Ectodermal cell (in vitro differentiated cells): Measurements from ENCODE around the gene BAK1.
"Not testable (repeated sequence)": the region's sequence is repeated elsewhere in the genome, so short reads cannot be mapped to it uniquely, and the experiment has no call there.

Experiments used
- H3K27ac ChIP-seq: 2 replicates; pipeline ENCODE4 v1.7.0; 2013; ENCODE audit warnings: mild to moderate bottlenecking, low read depth, low read length; ENCODE audit not compliant: insufficient read depth, poor library complexity, severe bottlenecking
- H3K27me3 ChIP-seq: 2 replicates; pipeline ENCODE4 v1.7.0; 2013; ENCODE audit warnings: mild to moderate bottlenecking, low read length; ENCODE audit not compliant: insufficient read depth, control insufficient read depth, poor library complexity, severe bottlenecking
- H3K36me3 ChIP-seq: one replicate; pipeline ENCODE4 v1.7.0; 2013; ENCODE audit warnings: low read length; ENCODE audit not compliant: control insufficient read depth, insufficient read depth
- H3K4me1 ChIP-seq: one replicate; pipeline ENCODE4 v1.7.0; 2013; ENCODE audit warnings: low read length; ENCODE audit not compliant: control insufficient read depth, insufficient read depth
- H3K4me3 ChIP-seq: 2 replicates; pipeline ENCODE4 v1.7.0; 2013; ENCODE audit warnings: low read depth, low read length, control low read depth; ENCODE audit not compliant: insufficient read depth
- H3K9me3 ChIP-seq: 2 replicates; pipeline ENCODE4 v1.7.0; 2013; ENCODE audit warnings: mild to moderate bottlenecking, low read length, moderate library complexity; ENCODE audit not compliant: control insufficient read depth
- WGBS, 2 experiments: methylation state at CpG; one replicate each; pipeline ENCODE4 v1.1.7; 2013; ENCODE audit warnings: missing lambda C conversion rate in 2 of 2; 5-methylcytosine and 5-hydroxymethylcytosine counted together

The BAK1 gene

DNA sequence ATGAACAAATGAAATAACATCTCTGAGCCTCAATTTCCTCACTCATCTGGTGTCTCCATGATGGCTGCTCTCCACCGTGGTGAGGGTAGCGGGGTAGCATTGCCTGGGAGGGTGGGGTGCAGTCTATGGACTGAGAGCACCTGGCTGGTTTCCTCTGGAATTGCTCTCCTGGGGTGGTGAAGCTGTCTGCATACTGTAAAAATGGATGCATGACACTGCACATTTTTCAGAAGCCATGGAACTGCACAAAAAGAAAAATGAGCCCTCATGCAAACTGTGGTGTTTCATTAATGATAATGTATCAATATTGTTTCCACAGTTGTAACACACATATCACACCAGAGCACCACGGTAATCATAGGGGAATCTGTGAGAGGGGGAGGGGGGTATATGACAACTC lies 28.9 kb upstream of the BAK1 start:
- Histone ChIP-seq H3K4me3 (no peak overlapping the region), H3K27me3 (peaks cover 7% of the 10 kb centered on the region), H3K4me1 (peaks cover 38% of the 10 kb centered on the region), H3K27ac (no peak overlapping the region), H3K9me3 (no peaks in the 10 kb centered on the region), H3K36me3 (no peaks in the 10 kb centered on the region)
- 88 to 92% methylated on average over 2 of the region's 3 CpGs for WGBS, 2 experiments

DNA sequence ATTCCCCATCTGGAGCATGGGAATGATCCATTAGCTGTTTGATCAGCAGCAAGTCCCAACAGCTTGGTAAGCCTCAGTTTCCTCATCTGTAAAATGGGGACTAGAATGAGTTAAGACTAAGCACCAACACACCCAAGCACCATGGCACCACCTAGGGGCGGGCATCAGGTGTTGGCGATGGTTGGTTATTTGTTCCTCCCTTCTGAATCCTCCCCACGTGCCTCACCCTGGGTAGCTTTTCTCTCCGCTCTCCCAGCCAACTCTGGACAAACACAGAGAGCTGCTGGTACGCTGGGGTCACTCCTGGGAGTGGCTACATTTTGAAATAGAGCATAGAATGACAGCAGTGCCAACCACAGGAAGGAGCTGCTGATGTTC lies 27.7 kb upstream of the BAK1 start:
- H3K27ac ChIP-seq, result no peak overlapping the region
- H3K27me3 ChIP-seq, result peaks cover 8% of the 10 kb centered on the region
- no peaks in the 10 kb centered on the region for H3K36me3 ChIP-seq
- WGBS, 2 experiments, result 81 to 84% methylated on average over 5 of the region's 5 CpGs
- no peak overlapping the region for H3K4me3 ChIP-seq
- no peaks in the 10 kb centered on the region for H3K9me3 ChIP-seq
- H3K4me1 ChIP-seq, result peaks cover 38% of the 10 kb centered on the region

DNA sequence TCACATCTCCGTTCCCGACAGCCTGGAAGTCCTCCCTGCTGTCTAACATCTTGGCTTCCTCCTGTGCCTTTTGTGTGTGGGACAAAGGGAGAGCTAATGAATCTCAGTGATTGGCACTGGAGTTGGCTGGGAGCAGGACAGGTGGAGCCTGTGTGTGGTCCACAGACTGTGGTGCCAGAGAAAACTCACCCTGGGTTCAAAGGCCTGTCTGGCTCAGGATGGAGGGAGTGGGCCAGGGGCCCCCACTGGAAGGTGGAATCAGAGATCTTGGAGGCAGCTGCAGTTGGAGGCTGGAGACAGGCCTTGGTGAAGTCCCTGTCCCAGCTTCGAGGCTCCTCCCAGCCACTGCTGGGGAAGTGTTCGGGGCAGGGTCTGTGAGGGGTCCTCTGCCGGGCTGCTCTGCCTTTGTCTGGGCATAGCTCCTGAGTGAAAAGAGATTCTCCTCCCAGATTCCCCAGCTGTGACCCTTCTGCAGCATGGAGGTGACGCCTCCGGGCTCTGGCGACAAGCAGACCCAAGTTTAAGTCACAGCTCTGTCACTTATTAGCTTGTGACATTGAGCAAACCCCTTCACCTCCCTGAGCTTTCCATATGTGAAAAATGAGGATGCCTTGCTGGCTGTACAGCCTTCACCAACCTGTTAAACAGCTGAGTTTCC lies 27.2 kb upstream of the BAK1 start:
- Histone ChIP-seq H3K27ac (no peak overlapping the region), H3K4me1 (peaks cover 38% of the 10 kb centered on the region), H3K36me3 (no peaks in the 10 kb centered on the region), H3K27me3 (peaks cover 8% of the 10 kb centered on the region), H3K4me3 (no peak overlapping the region), H3K9me3 (no peaks in the 10 kb centered on the region)
- 21 to 25% methylated on average over 8 of the region's 8 CpGs for WGBS, 2 experiments

DNA sequence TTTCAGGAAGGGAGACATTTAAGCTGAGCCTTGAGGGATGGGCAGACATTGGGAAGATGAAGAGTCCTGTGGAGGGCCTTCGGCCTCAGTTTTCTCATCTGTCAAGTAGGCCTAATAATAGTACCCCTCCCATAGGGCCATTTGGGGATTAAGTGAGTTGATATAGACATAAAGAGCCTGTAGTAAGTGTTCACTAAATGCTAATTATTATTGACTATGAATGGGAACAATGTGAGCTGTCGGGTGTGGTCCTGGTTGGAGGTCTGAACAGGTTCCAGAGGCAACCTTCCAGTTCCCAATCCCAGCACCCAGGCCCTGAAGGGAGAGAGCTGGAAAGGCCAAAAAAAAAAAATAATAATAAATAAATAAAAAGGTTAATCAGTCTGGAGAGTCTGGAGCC lies 26.6 kb upstream of the BAK1 start:
- peaks cover 8% of the 10 kb centered on the region for H3K27me3 ChIP-seq
- H3K27ac ChIP-seq, result no peak overlapping the region
- H3K4me3 ChIP-seq, result no peak overlapping the region
- WGBS, 2 experiments, result 68 to 88% methylated on average over 2 of the region's 2 CpGs
- no peaks in the 10 kb centered on the region for H3K9me3 ChIP-seq
- H3K36me3 ChIP-seq, result no peaks in the 10 kb centered on the region
- H3K4me1 ChIP-seq, result peaks cover 38% of the 10 kb centered on the region

GRCh38 chr6:33604941-33605854 lies 25.1 kb upstream of the BAK1 start:
- H3K27me3 ChIP-seq, result peaks cover 8% of the 10 kb centered on the region
- no peak overlapping the region for H3K4me3 ChIP-seq
- 92% methylated on average over 4 of the region's 4 CpGs for WGBS, 2 experiments
- peaks cover 23% of the 10 kb centered on the region for H3K4me1 ChIP-seq
- no peaks in the 10 kb centered on the region for H3K9me3 ChIP-seq
- H3K36me3 ChIP-seq, result no peaks in the 10 kb centered on the region
- H3K27ac ChIP-seq, result no peak overlapping the region

- Histone ChIP-seq H3K4me3 (no peak overlapping the region), H3K36me3 (no peaks in the 10 kb centered on the region), H3K27ac (no peak overlapping the region), H3K9me3 (no peaks in the 10 kb centered on the region), H3K27me3 (peaks cover 4% of the 10 kb centered on the region), H3K4me1 (peaks cover 3% of the 10 kb centered on the region)
- WGBS, 2 experiments, result 96 to 98% methylated on average over 2 of the region's 2 CpGs
These were observed 22.1 kb upstream of the BAK1 start for GRCh38 chr6:33602180-33602579.

- WGBS, 2 experiments, result 93 to 96% methylated on average over 6 of the region's 6 CpGs
These were observed 20.7 kb upstream of the BAK1 start for GRCh38 chr6:33600761-33601160.

DNA sequence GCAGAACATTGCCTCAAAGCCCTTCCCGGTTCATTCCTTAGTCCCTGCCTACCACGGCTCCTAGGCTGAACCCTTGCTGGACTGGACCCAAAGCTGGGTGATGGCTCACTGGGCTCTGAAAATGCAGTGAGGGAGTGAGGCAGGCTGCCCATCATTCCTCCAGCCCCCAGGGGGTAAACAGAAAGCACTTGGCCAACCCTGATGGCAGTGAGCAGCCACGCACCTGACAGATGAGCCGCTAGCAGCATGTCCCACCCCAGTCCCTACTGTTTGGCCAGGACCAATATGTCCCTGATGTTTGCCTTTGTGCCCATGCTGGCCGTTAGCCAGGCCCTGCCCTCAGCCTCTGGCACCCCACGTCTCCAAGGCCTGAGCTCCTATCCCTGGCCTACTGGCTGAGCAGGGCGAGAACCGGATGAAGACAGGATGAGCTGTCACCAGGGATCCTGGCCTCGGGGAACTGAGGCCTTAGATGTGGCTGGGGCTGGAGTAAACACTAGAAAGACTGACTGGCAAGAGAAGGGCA lies 19.4 kb upstream of the BAK1 start:
- H3K27ac ChIP-seq, result no peak overlapping the region
- H3K9me3 ChIP-seq, result no peaks in the 10 kb centered on the region
- peaks cover 4% of the 10 kb centered on the region for H3K27me3 ChIP-seq
- 84 to 87% methylated on average over 9 of the region's 9 CpGs for WGBS, 2 experiments
- H3K4me1 ChIP-seq, result no peaks in the 10 kb centered on the region
- no peaks in the 10 kb centered on the region for H3K36me3 ChIP-seq
- H3K4me3 ChIP-seq, result no peak overlapping the region

More at GRCh38 chr6:33600761-33601160, 20.7 kb upstream of the BAK1 start:
- Histone ChIP-seq H3K9me3 (no peaks in the 10 kb centered on the region), H3K27me3 (peaks cover 4% of the 10 kb centered on the region), H3K27ac (no peak overlapping the region), H3K36me3 (no peaks in the 10 kb centered on the region), H3K4me1 (no peaks in the 10 kb centered on the region), H3K4me3 (no peak overlapping the region)

- H3K4me3 ChIP-seq, result no peak overlapping the region
- H3K9me3 ChIP-seq, result no peaks in the 10 kb centered on the region
- H3K27me3 ChIP-seq, result peaks cover 9% of the 10 kb centered on the region
- H3K36me3 ChIP-seq, result no peaks in the 10 kb centered on the region
- peaks cover 7% of the 10 kb centered on the region for H3K4me1 ChIP-seq
- H3K27ac ChIP-seq, result no peak overlapping the region
- WGBS, 2 experiments, result 86 to 96% methylated on average over 4 of the region's 4 CpGs
These were observed 17.7 kb upstream of the BAK1 start for GRCh38 chr6:33597551-33598322.

DNA sequence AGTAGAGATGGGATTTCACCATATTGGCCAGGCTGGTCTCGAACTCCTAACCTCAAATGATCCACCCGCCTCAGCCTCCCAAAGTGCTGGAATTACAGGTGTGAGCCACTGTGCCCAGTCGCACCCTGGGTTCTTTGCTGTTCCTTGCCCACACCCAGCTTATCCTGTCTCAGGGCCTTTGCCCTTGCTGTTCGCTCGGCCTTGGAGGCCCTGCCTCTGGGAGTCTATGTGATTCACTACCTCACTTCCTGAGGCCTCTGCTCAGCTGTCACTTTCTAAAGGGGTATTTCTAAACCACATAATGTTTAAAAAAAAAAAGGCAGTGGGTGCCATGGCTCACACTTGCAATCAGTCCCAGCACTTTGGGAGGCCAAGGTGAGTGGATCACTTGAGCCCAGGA lies 16.8 kb upstream of the BAK1 start:
- not testable (repeated sequence) for H3K4me3 ChIP-seq, H3K27ac ChIP-seq, H3K36me3 ChIP-seq, H3K9me3 ChIP-seq, H3K4me1 ChIP-seq
- WGBS, 2 experiments, result 91 to 96% methylated on average over 5 of the region's 5 CpGs
- H3K27me3 ChIP-seq, result peaks cover 12% of the 10 kb centered on the region
